Measurements from ENCODE around the gene CENPS. TPM values are rescaled to one million over a fixed set of nuclear protein-coding genes. Genes with fewer than 3 reads are reported as not detected.
A peak's percentile ranks its signal among the peaks of the same experiment; 100 is the strongest.

CENPS gene
- total RNA-seq: 10 to 100 TPM in 2 of 4 donors, 1 to 10 TPM in 2; 6.8 to 94.1 (median 11.8) TPM

GRCh38 chr1:10430216-10431069 is at the start of gene CENPS:
Gene CENPS (plus strand): TSS chr1:10430433. CDS start chr1:10430518, 85 bp downstream.
- no peaks in the 10 kb centered on the region for H3K9me3 ChIP-seq
- peak within 1 kb of the TSS; percentile 33 to 83 (median 70) for H3K27ac ChIP-seq
- peaks cover 0 to 24% (median 9%) of the 10 kb centered on the region in 4 donors for H3K4me1 ChIP-seq
- H3K4me3 ChIP-seq: peak within 1 kb of the TSS; percentile 56 to 78 (median 65)
- no peaks in the 10 kb centered on the region for H3K36me3 ChIP-seq
- TF ChIP-seq POLR2A (IDR thresholded peaks at IDR 0.05) (peak in 1 of 2 donors; percentile 33), CTCF (IDR thresholded peaks at IDR 0.05) (peak; percentile 97 to 99 (median 98))
- no peaks in the 10 kb centered on the region for H3K27me3 ChIP-seq
- DNase-seq: peak; percentile 82 to 97 (median 93)

- Histone ChIP-seq H3K9me3 (no peaks in the 10 kb centered on the region), H3K27me3 (no peaks in the 10 kb centered on the region), H3K4me1 (no peaks in the 10 kb centered on the region), H3K4me3 (no peak overlapping the region), H3K27ac (no peak overlapping the region), H3K36me3 (peaks cover 0 to 35% (median 0%) of the 10 kb centered on the region in 3 donors)
- TF ChIP-seq CTCF (IDR thresholded peaks at IDR 0.05) (no peak), POLR2A (IDR thresholded peaks at IDR 0.05) (no peak)
- DNase-seq: no peak
Observed at GRCh38 chr1:10380594-10381275, 49.5 kb upstream of the CENPS start.

DNA sequence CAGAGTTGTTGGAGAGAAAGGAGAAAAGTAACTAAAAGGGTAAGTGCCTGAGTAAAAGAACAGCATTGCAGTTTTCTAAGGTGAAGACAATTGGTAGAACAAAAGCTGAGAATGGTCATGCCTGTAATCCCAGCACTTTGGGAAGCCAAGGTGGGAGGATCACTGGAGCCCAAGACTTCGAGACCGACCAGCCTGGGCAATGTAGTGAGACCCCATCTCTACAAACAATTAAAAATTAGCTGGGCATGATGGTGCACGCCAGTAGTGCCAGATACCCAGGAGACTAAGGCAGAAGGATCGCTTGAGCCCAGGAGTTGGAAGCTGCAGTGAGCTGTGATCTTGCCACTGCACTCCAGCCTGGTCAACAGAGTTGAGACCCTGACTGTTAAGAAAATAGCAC is 46.6 kb upstream of the CENPS start:
- no peak overlapping the region for H3K4me3 ChIP-seq
- no peaks in the 10 kb centered on the region for H3K27me3 ChIP-seq
- no peak overlapping the region for H3K27ac ChIP-seq
- no peak for TF ChIP-seq CTCF (IDR thresholded peaks at IDR 0.05)
- TF ChIP-seq POLR2A (IDR thresholded peaks at IDR 0.05): no peak
- DNase-seq: no peak
- peaks cover 0 to 21% (median under 1%) of the 10 kb centered on the region in 4 donors for H3K4me1 ChIP-seq
- H3K9me3 ChIP-seq: no peaks in the 10 kb centered on the region
- H3K36me3 ChIP-seq: peaks cover 0 to 15% (median 0%) of the 10 kb centered on the region in 3 donors

GRCh38 chr1:10384219-10384618 is 46.0 kb upstream of the CENPS start:
- no peaks in the 10 kb centered on the region for H3K9me3 ChIP-seq
- no peak for TF ChIP-seq POLR2A (IDR thresholded peaks at IDR 0.05)
- TF ChIP-seq CTCF (IDR thresholded peaks at IDR 0.05): no peak
- no peak for DNase-seq
- H3K4me1 ChIP-seq: peaks cover 0 to 25% (median 2%) of the 10 kb centered on the region in 4 donors
- peaks cover 0 to 9% (median 0%) of the 10 kb centered on the region in 3 donors for H3K36me3 ChIP-seq
- H3K27me3 ChIP-seq: no peaks in the 10 kb centered on the region
- no peak overlapping the region for H3K4me3 ChIP-seq
- no peak overlapping the region for H3K27ac ChIP-seq

DNA sequence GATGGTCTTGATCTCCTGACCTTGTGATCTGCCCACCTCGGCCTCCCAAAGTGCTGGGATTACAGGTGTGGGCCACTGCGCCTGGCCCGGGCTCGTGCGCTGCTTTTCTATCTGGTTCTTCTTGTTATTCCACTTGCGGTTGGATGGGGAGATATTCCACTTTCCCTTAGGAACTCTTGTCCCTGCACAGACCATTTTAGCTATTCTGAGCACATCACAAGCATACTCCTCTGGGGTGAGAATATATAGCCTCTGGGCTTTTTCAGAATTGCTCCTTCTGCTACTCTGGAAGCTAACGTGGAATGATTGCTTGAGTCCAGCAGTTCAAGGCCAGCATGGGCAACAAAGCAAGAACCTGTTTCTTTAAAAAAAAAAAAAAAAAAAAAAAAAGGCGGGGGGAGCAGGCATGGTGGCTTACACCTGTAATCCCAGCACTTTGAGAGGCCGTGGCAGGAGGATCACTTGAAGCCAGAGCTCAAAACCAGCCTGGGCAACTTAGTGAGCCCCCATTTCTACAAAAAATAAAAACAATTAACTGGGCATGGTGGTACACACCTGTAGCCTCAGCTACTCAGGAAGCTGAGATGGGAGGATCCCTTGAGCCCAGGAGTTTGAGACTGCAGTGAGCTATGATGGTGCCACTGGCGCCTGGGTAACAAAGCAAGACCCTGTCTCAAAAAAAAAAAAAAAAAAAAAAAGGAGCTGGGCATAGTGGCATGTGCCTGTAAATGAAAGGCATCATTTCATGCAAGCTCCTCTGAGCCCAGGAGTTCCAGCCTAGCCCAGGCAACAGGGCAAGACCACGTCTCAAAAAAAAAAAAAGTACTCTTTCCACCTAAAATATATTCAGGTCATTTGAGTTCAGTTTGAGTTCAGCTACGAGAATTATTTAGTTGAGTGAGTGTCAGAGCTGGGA is 43.2 kb upstream of the CENPS start:
- H3K9me3 ChIP-seq: no peaks in the 10 kb centered on the region
- H3K4me1 ChIP-seq: peaks cover 0 to 25% (median 2%) of the 10 kb centered on the region in 4 donors
- no peak overlapping the region for H3K4me3 ChIP-seq
- H3K36me3 ChIP-seq: peaks cover 0 to 7% (median 0%) of the 10 kb centered on the region in 3 donors
- no peak for TF ChIP-seq POLR2A (IDR thresholded peaks at IDR 0.05)
- TF ChIP-seq CTCF (IDR thresholded peaks at IDR 0.05): no peak
- H3K27ac ChIP-seq: peak overlapping the region in 3 of 4 donors; percentile 49 to 72 (median 63)
- H3K27me3 ChIP-seq: no peaks in the 10 kb centered on the region
- no peak for DNase-seq

Measured in Peyer's patch (tissue), 4 donors.